OCI-LY7 (cell line): ENCODE data around the gene CDH23.

Experiments
- EZH2phosphoT487 ChIP-seq: fragments of 200-600 bp; sonication (generic); IDR thresholded peaks from 2 replicates; pipeline ENCODE4 v1.6.1; 2018; ENCODE audit warnings: low read depth, borderline replicate concordance, mild to moderate bottlenecking, mixed run types, antibody characterized with exemption, low read length, moderate library complexity, mixed read lengths
- TF ChIP-seq, protein P1 (sequence below): fragments of 200-600 bp; sonication (generic); conservative IDR thresholded peaks from 2 replicates; pipeline ENCODE4 v1.5.1; 2014; ENCODE audit warnings: mild to moderate bottlenecking, antibody characterized with exemption, low read length, moderate library complexity, mixed read lengths

DNA sequence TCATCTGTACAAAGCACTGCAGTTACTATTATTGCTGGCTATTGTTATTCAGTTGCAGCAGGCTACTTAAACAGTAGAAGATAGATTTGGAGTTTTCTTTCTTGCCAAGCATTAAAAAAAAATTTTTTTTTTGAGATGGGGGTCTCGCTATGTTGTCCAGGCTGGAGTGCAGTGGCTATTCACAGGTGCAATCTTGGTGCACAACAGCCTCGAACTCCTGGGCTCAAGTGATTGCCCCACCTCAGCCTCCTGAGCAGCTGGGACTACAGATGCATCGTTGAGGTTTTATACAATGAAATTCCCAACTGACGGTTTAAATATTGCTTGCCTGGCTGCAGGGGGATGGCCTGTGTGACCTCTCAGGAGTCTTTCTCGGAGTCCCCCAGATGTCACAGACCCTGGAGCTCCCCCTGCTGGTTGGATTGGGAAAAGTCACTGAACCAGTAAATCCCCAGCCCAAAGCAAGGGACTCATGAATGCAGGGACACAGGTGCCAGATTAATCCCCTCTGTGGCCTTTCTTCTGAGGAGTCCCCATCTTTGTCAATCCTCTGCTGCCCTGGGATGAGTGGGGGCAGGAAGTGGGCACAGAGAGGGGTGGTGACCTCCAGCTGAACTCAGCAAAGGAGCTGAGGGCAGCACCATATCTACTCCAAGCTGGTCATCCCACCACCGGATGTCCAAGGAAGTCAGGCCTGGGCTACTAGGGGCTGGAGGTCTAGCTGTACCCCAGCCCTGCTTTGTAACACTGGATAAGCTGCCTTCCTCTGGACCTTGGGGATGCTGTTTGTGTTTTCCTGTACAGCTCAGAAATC, 173.3 kb downstream of the CDH23 start:
- TF ChIP-seq, protein P1, sequence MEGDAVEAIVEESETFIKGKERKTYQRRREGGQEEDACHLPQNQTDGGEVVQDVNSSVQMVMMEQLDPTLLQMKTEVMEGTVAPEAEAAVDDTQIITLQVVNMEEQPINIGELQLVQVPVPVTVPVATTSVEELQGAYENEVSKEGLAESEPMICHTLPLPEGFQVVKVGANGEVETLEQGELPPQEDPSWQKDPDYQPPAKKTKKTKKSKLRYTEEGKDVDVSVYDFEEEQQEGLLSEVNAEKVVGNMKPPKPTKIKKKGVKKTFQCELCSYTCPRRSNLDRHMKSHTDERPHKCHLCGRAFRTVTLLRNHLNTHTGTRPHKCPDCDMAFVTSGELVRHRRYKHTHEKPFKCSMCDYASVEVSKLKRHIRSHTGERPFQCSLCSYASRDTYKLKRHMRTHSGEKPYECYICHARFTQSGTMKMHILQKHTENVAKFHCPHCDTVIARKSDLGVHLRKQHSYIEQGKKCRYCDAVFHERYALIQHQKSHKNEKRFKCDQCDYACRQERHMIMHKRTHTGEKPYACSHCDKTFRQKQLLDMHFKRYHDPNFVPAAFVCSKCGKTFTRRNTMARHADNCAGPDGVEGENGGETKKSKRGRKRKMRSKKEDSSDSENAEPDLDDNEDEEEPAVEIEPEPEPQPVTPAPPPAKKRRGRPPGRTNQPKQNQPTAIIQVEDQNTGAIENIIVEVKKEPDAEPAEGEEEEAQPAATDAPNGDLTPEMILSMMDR, result peak; percentile 90
- TF ChIP-seq EZH2phosphoT487, result no peak
